ENCODE measurements around the gene RAB40B.
"Not testable (repeated sequence)": the region's sequence is repeated elsewhere in the genome, so short reads cannot be mapped to it uniquely, and the experiment has no call there.

The RAB40B gene

DNA sequence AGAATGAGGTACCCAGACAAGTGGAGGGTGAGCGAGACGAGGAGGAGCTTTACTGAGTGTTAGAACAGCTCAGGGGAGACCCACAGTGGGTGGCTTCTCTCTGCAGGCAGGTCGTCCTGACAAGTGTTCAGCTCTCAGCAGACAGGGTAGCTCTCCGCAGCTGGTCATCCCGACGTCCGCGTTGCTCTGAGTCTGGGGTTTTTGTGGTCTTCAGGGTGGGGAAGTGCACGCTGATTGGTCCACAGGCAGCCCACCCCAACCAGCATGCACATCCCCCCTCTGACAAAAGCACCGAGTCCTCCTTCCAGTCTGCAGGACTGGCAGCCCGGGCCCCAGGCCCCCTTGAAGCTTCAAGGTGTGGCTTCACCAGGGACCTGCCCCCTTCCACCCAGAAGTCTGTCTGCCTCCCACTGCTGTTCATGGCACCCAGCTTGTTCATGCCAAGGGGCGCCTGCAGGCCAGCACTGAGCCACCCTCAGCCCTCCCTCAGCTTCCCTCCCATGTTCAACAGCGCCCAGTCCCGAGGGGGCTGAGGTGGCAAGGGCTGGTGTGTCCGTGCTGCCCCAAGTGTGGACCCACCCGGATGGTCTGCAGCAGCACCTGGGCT is 30.4 kb downstream of the RAB40B start:
- no peak for DNase-seq (ENCODE audit: low read depth)

DNA sequence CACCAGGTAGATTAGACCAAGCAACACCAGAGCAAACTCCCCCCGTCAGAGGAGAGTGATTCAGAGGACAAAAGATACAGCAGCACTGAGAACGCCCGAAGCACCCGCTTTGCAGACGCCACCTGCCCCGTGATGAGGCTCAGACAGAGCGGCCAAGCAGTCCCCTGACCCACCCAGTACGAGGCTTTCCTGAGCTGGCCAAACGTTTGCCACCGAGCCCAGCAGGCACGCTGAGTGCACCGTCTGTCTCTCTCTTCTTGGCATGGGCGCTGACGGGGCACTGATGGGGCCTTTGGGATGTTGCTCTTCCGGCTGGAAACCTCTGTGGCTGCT is 30.9 kb downstream of the RAB40B start:
- no peak for DNase-seq (ENCODE audit: low read depth)

DNA sequence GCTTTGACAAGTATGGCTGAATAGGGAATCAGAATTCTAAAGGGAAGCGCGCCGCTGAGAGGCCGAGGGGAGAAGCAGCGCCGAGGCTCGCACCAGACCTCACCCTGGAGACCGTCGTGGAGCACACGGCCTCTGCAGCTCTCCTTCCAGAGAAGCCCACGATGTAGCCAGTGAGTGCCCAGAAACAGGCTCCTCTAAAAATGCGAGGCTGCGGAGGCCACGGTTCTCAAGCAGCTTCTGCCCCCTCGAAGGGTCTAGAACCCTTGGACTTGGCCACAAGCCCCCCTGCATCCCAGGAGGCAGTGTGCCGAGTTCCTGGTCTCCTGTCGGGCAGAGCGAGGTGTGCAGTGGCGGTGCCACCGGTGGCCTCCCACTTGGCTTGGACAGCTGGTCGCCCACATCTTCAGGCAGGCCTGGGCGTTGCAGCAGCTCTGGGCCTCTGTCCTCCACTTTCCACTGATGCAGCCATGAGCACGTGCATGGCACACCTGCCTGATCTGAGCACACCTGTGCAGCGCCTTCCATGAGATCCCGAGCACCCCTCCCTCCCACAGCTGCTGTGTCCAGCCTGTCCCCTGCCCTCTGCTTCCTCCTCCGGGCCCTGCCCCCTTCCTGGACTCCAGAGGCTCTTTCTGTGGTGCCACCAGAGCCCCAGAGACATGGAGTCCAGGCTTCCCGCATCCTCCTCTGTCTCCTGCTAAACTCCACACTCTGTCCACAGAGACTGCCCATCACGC is 31.4 kb downstream of the RAB40B start:
- no peak for DNase-seq (ENCODE audit: low read depth)

DNA sequence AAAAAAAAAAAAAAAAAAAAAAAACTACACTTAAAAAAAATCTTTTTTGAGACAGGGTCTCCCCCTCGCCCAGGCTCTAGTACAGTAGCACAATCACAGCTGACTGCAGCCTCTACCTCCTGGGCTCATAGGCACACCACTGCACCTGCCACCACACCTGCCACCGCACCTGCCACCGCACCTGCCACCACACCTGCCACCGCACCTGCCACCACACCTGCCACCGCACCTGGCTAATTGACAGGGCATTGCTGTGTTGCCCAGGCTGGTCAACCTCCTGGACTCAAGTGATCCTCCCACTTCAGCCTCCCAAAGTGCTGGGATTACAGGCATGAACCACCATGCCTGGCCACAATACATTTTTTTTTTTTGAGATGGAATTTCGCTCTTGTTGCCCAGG is 32.6 kb downstream of the RAB40B start:
- no peak for DNase-seq (ENCODE audit: low read depth)

DNA sequence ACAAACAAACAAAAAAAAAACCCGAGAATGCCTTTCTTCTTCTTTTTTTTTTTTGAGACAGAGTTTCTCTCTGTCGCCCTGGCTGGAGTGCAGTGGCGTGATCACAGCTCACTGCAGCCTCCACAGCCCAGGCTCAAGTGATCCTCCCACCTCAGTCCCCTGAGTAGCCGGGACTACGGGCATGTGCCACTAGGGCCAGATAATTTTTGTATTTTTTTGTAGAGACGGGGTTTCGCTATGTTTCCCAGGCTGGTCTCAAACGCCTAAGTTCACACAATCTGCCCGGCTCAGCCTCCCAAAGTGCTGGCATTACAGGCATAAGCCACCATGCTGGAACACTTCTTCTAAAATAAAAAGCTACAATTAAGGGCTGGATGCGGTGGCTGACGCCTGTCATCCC is 33.3 kb downstream of the RAB40B start:
- DNase-seq (ENCODE audit: low read depth) = no peak

DNA sequence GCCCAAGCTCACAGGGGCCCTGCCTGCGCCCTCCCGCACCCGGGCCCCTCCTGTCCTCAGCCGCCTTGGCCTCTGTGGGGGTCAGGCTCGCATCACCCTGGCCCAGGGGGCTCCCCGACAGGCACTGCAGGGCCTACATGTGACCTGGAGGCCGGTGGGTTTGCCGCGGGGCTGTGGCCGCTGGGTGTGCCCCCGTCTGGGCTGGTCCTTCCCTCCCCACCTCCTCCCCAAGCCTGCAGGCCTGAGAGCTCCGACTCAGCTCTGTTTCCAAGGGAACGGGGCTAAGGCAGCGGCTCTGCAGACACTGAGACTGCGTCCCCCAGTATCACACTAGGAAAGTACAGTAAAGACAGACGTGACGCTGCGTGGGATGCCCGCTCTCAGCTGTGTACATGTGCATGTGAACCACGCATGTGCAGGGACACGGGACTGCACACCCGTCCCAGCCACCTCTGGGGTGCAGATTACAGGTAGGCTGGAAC is 33.8 kb downstream of the RAB40B start:
- no peak for DNase-seq (ENCODE audit: low read depth)

DNA sequence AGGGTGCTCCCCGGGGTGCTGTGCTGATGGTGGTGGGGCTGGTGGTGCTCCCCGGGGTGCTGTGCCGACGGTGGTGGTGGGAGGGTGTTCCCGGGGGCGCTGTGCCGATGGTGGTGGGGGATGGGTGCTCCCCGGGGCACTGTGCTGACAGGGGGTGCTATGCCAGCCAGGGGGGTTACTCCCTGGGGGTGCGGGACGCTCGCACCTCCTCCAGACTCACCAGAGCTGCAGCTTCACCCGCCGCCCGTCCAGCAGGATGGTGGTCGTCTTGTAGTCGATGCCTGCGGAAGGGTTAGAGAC is 34.3 kb downstream of the RAB40B start:
- no peak for DNase-seq (ENCODE audit: low read depth)

DNA sequence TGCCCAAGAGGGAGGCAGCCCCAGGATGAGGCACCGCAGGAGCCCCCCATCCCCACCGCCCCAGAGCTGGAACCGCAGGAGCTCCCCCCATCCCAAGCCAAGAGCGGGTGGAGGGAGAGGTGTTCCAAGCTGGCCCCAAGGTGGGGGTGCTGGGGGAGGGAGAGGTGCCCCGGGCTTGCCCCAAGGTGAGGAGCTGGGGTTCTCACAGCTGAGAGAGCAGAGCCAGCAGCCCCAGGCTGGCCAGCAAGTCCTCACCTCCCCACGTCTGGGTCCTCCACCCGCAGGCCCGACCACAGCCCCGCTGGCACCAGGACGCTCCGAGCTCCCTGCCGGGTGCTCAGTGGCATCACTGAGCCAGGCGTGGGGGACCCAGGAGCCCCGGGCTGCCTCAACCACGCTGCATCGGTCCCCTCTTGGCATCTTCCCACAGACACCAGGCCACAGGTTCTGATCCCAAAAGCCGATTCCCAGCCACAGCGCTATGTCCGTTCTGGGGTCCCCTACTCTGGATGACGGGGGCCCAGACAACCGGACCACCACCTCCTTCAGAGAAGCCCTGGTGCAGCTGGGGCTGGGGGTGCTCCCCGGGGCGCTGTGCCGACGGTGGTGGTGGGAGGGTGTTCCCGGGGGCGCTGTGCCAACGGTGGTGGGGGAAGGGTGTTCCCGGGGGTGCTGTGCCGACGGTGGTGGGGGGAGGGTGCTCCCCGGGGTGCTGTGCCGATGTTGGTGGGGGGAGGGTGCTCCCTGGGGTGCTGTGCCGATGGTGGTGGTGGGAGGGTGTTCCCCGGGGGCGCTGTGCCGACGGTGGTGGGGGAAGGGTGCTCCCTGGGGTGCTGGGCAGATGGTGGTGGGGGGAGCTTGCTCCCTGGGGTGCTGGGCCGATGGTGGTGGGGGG is 34.9 kb downstream of the RAB40B start:
- no peak for DNase-seq (ENCODE audit: low read depth)

DNA sequence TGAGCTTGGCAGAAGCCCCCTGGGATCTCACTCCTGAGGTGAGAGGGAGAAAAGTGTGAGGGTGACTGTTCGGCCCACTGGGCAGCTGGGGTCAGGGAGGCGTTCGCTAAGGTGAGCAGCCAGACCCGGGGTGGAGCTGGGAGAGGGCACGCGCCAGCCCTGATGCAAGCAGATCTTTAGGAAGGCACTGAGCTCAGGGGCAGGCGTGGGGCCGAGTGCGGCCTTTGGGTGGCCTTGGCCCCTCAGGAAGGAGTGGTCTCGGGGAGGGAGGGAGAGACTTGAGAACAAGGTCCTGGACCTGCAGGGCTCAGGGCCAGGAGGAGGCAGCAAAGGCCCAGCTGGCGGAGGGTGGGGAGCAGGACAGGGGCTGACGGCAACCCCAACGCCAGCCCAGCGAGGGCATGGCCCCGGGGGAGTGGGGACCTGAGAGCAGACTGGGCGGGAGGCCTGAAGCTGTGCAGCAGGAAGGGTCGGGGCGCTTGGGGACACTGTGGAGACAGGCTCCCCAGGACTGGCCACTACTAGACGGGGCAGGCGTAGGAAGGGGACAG is 35.7 kb downstream of the RAB40B start:
- no peak for DNase-seq (ENCODE audit: low read depth)

DNA sequence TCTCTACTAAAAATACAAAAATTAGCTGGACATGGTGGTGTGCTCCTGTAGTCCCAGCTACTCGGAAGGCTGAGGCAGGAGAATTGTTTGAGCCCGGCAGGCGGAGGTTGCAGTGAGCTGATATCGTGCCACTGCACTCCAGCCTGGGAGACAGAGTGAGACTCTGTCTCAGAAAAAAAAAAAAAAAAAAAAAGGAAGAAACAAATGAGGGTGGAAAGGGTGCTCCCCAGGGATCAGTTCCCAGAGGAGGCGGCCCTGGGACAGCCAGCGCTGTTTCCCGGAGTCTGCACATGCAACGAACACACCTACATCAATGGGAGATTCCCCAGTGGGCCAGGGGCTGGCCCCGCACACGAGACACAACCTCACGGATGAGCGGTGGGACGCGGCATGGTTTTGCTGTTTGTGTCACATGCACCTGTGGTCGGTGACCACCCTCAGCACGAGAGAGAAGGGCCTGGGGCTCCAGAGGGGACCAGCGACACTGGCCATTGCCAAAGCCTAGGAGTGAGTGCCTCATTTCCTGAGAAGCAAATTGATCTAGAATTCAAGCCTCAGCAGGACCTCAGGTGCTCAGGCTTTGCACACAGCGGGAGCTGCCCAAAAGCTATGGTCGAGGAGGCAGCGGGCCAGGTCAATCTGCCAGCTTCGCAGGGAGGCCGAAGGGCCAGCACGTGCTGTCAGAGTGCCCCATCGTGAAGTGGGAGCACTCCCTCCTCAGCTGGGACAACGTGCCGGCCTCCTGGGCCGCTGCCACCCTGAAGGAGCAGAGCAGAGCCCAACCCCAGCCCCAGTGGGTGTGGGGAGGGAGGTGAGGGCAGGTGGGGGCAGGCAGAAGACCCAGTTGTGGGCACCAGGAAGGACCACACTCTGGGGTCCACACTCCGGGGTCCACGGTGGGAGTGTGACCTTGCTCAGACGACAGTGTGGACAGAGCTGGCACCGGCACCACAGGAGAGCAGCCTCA is 36.5 kb downstream of the RAB40B start:
- no peak for DNase-seq (ENCODE audit: low read depth)

DNA sequence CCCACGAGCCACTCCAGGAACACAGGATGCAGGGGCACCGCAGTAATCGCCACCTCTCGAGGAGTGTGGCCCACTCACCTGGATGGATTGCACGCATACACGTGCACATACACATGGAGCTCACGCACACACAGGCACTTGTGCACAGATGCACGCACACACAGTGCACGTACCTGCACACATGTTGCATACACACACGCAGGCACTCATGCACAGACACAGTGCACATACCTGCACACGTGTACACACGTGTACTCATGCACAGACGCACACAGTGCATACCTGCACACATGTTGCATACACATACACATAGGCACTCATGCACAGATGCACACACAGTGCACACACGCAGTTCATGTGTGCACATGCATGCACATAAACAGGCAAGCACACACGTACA is 38.6 kb downstream of the RAB40B start:
- no peak for DNase-seq (ENCODE audit: low read depth)

DNA sequence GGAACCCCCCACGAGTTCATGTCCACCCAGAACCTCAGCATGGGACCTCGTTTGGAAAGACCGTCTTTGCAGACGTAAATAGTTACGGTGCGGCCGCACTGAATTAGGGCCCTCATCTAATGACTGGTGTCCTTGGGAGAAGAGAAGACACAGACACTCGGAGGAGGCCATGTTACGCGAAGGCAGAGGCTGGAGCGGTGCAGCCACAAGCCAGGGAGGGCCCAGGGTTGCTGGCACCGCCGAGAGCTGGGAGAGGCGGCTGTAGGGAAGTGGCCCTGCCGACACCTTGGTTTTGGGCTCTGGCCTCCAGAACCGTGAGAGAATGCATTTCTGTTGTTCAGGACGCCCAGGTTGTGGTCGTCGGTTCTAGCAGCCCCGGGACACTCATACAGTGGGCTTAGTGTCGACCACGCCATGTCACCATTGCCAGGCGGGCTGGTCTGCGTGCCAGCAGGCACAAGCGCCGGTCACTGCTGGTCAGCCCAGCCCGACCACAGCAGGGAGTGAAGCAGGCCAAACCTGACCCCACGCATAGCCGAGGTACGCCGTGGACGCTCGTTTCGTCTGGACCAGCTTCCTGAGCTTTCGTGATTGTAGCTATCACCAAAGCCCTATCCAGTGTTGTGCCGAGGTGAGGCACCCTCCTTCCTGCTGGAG is 39.6 kb downstream of the RAB40B start:
- no peak for DNase-seq (ENCODE audit: low read depth)

DNA sequence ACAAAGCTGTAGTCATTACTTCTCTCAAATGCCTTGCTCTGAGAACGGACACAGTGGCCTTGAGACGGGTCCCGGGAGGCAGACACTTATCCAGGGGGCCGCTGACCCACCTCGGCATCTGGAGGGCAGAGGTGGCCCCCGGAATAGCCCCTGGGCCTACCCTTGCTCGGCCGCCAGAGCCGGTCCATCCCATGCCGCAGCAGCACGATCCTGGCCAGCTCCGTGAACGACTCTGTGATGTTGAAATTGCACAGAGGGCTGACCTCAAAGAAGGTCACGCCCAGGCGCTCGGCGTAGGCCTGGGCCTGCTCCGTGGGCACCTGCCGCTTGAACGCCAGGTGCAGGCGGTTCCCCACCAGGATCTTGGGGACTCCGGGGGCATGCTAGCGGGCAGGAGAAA is 40.2 kb downstream of the RAB40B start:
- no peak for DNase-seq (ENCODE audit: low read depth)

DNA sequence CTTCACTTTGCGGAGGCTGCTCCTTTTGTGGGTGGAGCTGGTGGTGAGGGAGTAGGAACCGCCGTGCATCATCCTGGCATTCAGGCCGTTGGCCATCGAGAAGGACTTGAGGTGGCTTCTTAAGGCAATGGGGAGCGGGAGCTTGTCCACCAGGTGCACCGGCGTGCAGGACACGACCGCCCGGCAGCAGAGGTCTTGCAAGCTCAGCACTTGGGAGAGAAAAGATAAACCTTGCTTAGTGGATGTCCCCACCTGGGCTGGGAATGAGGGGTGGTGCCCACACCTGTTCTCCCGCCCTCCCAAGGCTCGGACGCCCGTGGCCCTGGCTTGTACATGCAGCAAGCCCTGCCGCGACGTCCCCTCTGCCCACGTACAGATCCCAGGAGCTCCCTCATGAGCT is 40.6 kb downstream of the RAB40B start:
- DNase-seq (ENCODE audit: low read depth) = no peak

DNA sequence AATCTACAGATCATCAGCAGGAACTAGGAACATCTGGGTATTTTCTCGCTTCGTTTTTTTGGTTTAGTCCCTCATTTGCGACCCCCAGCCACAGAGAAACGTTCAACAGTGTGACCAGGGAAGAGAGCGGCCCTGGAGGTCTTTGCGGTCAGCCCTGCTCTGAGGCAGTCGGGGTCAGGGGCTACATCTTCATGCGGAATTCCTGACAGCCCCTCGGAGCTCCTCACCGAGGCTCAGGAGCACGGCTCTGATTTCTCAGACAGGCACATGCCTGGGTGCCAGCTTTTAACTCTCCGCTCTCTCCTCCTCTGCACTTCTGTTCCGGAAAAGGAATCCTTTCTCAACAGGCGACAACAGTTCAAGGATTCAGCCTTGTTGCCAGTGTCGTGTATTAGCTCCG is 42.2 kb downstream of the RAB40B start:
- no peak for DNase-seq (ENCODE audit: low read depth)

DNA sequence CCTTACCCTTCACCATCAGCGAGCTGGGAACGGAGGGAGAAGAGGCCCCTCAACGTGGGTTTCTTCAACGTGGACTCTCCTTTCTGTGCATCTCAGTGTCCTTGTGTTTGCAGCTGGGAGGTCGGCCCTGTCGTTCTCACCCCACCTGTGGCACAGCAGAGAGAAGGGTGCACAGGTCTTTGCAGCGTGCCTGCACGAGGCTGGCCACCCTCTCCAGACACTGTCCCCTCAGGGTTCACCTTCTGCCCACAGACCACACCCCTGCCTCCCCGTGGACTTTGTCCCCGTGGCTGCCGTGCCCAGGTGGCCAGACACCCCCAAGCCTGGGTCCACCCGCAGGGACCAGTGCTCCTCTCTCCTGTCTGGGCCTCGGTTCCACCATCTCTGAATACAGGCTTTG is 43.0 kb downstream of the RAB40B start:
- no peak for DNase-seq (ENCODE audit: low read depth)

DNA sequence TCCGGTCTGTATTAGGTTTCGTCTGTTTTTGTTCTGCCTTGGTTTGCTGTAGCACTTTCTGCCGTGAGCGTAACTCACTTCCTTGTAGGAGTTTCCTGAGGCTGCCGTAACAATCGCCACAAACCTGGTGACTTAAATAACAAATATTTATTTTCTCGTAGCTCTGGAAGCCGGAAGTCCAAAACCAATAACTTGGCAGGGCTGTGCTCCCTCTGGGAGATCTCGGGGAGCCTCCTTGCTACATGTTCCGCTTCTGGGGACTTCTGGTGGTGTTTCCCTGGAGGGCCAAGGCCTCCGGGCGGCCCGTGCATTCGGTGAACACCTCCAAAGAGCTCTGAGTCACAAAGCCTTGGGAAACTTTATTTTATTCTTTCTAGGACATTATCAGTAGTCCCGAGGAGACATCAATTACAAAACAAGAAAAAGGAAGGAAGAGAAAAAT is 43.4 kb downstream of the RAB40B start:
- no peak for DNase-seq (ENCODE audit: low read depth)

DNA sequence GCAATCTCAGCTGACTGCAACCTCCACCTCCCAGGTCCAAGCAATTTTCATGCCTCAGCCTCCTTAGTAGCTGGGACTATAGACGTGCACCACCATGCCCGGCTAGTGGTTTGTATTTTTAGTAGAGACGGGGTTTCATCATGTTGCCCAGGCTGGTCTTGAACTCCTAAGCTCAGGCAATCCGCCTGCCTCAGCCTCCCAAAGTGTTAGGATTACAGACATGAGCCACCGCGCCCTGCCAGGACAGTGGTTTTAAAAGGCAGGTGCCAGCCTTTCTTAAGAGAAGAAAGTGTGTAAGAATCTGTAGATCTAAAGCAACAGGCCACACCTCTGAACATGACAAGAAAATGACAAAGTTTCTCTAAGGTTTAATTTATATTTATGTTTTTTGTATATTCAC is 43.9 kb downstream of the RAB40B start:
- DNase-seq (ENCODE audit: low read depth) = not testable (repeated sequence)

DNA sequence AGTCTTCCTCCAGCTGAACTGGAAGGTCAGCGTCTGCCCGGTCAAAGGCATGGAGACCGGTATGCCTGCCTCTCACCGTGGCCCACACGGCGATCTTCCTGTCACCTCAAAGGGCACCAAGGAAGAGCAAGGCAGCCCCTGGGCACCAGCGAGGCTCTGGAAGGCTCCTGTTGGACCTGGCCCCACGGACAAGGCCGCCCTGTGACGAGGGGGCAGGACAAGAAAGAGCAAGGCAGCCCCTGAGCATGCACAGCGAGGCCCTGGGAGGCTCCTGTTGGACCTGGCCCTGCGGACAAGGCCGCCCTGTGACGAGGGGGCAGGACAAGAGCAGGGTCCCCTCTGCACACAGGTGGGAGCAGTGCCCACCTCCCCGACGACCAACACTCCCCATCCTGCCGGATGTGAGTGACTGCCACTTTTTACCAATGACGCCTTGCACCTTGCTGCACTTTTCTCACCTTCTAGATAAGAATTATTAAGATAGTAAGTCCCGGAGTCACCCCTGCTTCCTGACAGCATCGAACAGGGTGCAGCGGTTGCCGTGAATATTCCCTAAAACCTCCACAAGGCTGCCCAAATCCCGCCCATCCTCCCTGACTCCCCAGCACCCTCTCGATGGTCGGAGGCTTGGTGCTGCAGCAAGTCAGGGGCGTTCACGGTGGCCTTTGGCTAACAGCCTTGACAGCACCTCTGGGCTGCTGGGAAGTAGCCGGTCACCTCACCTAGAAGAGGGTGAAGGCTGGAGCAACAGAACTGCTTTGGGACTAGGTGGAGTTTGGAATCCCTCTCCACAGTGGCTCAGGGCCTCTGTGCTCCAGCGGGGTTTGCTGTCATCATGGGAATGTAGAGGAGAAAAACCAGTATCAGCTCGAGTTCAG is 44.6 kb downstream of the RAB40B start:
- no peak for DNase-seq (ENCODE audit: low read depth)

DNA sequence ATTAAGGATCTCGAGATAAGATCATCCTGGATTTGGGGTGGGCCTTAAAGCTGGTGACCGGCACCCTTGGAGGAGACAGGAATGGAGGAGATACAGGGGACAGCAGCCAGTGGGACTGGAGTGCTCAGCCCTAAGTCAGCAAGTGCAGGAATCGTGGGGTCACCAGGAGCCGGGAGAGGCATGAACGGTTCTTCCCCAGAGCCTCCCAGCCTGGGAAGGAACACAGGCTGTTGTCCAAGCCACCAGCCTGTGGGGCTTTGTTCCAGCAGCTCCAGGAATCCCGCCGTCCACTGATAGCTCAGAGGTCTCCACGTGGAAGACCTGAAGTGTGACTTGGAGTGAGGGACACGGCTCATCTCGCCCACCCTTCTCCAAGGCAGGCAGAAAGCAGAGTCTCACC is 47.8 kb downstream of the RAB40B start:
- no peak for DNase-seq (ENCODE audit: low read depth)
